H9 (cell line): ENCODE results near the gene THOC2. TPM values are rescaled to one million over a fixed set of nuclear protein-coding genes. Genes with fewer than 3 reads are reported as not detected.

ENCODE experiments used
- DNase-seq: peaks from one replicate; pipeline ENCODE4 v3.0.0-alpha.2; 2017
- H2AFZ ChIP-seq: one replicate; pipeline ENCODE4 v1.6.1; 2013; ENCODE audit warnings: mild to moderate bottlenecking, low read length, control low read depth, moderate library complexity
- H2AK5ac ChIP-seq: 2 replicates; pipeline ENCODE4 v1.6.1; 2013; ENCODE audit warnings: low read length, control low read depth, mixed read lengths; ENCODE audit not compliant: insufficient read length
- H2BK120ac ChIP-seq: one replicate; pipeline ENCODE4 v1.6.1; 2013; ENCODE audit warnings: low read depth, mild to moderate bottlenecking, low read length, control low read depth, inconsistent platforms; ENCODE audit not compliant: poor library complexity, severe bottlenecking
- H2BK12ac ChIP-seq: 2 replicates; pipeline ENCODE4 v1.6.1; 2013; ENCODE audit warnings: low read length, control low read depth, mixed read lengths, low read depth; ENCODE audit not compliant: insufficient read length
- H2BK15ac ChIP-seq: 2 replicates; pipeline ENCODE4 v1.6.1; 2013; ENCODE audit warnings: low read depth, low read length, control low read depth
- H2BK20ac ChIP-seq: one replicate; pipeline ENCODE4 v1.6.1; 2013; ENCODE audit warnings: low read depth, mild to moderate bottlenecking, low read length, control low read depth, inconsistent platforms; ENCODE audit not compliant: poor library complexity, severe bottlenecking
- H2BK5ac ChIP-seq: 2 replicates; pipeline ENCODE4 v1.6.1; 2013; ENCODE audit warnings: low read length, control low read depth, mixed read lengths; ENCODE audit not compliant: insufficient read length
- H3K14ac ChIP-seq: 2 replicates; pipeline ENCODE4 v1.6.1; 2013; ENCODE audit warnings: low read length, control low read depth; ENCODE audit not compliant: insufficient read depth
- H3K18ac ChIP-seq: 2 replicates; pipeline ENCODE4 v1.6.1; 2013; ENCODE audit warnings: low read depth, mild to moderate bottlenecking, mixed read lengths, low read length, control low read depth; ENCODE audit not compliant: insufficient read length
- H3K23ac ChIP-seq: 2 replicates; pipeline ENCODE4 v1.6.1; 2013; ENCODE audit warnings: low read length, control low read depth, mixed read lengths, low read depth; ENCODE audit not compliant: insufficient read length
- H3K23me2 ChIP-seq: 2 replicates; pipeline ENCODE4 v1.6.1; 2013; ENCODE audit warnings: low read depth, mild to moderate bottlenecking, mixed read lengths, low read length, control low read depth; ENCODE audit not compliant: insufficient read length, poor library complexity, severe bottlenecking
- H3K27ac ChIP-seq: 2 replicates; pipeline ENCODE4 v1.5.1; 2013; ENCODE audit warnings: low read length, control low read depth, mixed read lengths, low read depth; ENCODE audit not compliant: insufficient read length
- H3K27me3 ChIP-seq: 2 replicates; pipeline ENCODE4 v1.6.1; 2013; ENCODE audit warnings: low read length, control low read depth, inconsistent platforms; ENCODE audit not compliant: insufficient read depth
- H3K4ac ChIP-seq: 2 replicates; pipeline ENCODE4 v1.6.1; 2013; ENCODE audit warnings: low read depth, mild to moderate bottlenecking, control low read depth, inconsistent platforms, low read length, moderate library complexity
- H3K4me1 ChIP-seq: 2 replicates; pipeline ENCODE4 v1.6.1; 2013; ENCODE audit warnings: low read length, control low read depth, inconsistent platforms; ENCODE audit not compliant: insufficient read depth
- H3K4me2 ChIP-seq: 2 replicates; pipeline ENCODE4 v1.6.1; 2013; ENCODE audit warnings: low read length, control low read depth, mixed read lengths; ENCODE audit not compliant: insufficient read length, insufficient read depth
- H3K56ac ChIP-seq: 2 replicates; pipeline ENCODE4 v1.6.1; 2013; ENCODE audit warnings: low read depth, mild to moderate bottlenecking, mixed read lengths, low read length, control low read depth; ENCODE audit not compliant: insufficient read length
- H3K79me1 ChIP-seq: 2 replicates; pipeline ENCODE4 v1.6.1; 2013; ENCODE audit warnings: low read depth, mild to moderate bottlenecking, moderate library complexity, low read length, control low read depth, inconsistent platforms; ENCODE audit not compliant: insufficient read depth, poor library complexity, severe bottlenecking
- H3K79me2 ChIP-seq: 2 replicates; pipeline ENCODE4 v1.6.1; 2013; ENCODE audit warnings: low read length, control low read depth, inconsistent platforms; ENCODE audit not compliant: insufficient read depth
- H3K9ac ChIP-seq: 2 replicates; pipeline ENCODE4 v1.6.1; 2013; ENCODE audit warnings: low read length, control low read depth, mixed read lengths; ENCODE audit not compliant: insufficient read length; ENCODE audit errors: extremely low read depth
- H3K9me3 ChIP-seq: one replicate; pipeline ENCODE4 v1.6.1; 2013; ENCODE audit warnings: low read depth, low read length, inconsistent platforms; ENCODE audit not compliant: control insufficient read depth
- H3T11ph ChIP-seq: one replicate; pipeline ENCODE4 v1.6.1; 2013; ENCODE audit warnings: mild to moderate bottlenecking, low read length, control low read depth, inconsistent platforms
- H4K20me1 ChIP-seq: one replicate; pipeline ENCODE4 v1.6.1; 2013; ENCODE audit not compliant: control insufficient read depth, insufficient read length, insufficient read depth
- H4K5ac ChIP-seq: 2 replicates; pipeline ENCODE4 v1.6.1; 2013; ENCODE audit warnings: low read depth, mild to moderate bottlenecking, mixed read lengths, low read length, control low read depth; ENCODE audit not compliant: insufficient read length
- H4K8ac ChIP-seq: replicated peaks from 2 replicates; pipeline ENCODE4 v1.6.1; 2013; ENCODE audit warnings: low read length, control low read depth, mixed read lengths, low read depth; ENCODE audit not compliant: insufficient read length
- H4K91ac ChIP-seq: 2 replicates; pipeline ENCODE4 v1.6.1; 2013; ENCODE audit warnings: low read depth, mild to moderate bottlenecking, moderate library complexity, mixed read lengths, low read length, control low read depth; ENCODE audit not compliant: insufficient read length
- H3K27ac Mint-ChIP-seq, 3 experiments: 2 replicates in 2 of 3; 3 replicates in 1 of 3; pipeline ENCODE4 v1.8.0; 2020 to 2021; ENCODE audit warnings: mixed read lengths in 3 of 3, mild to moderate bottlenecking in 1 of 3, moderate library complexity in 1 of 3
- H3K27me3 Mint-ChIP-seq: 2 replicates; pipeline ENCODE4 v1.8.0; 2021; ENCODE audit warnings: low read depth, mild to moderate bottlenecking, moderate library complexity, mixed read lengths
- H3K36me3 Mint-ChIP-seq, 3 experiments: 2 replicates in 2 of 3; 3 replicates in 1 of 3; pipeline ENCODE4 v1.8.0; 2020 to 2021; ENCODE audit warnings: low read depth in 3 of 3, mixed read lengths in 3 of 3; ENCODE audit not compliant: insufficient read depth in 1 of 3
- H3K4me1 Mint-ChIP-seq, 2 experiments: 2 replicates each; pipeline ENCODE4 v1.8.0; 2020; ENCODE audit warnings: mixed read lengths in 2 of 2
- H3K4me3 Mint-ChIP-seq, 2 experiments: 2 replicates in 1 of 2; 3 replicates in 1 of 2; pipeline ENCODE4 v1.8.0; 2020 to 2021; ENCODE audit warnings: mild to moderate bottlenecking in 2 of 2, mixed read lengths in 2 of 2, moderate library complexity in 1 of 2
- H3K9me3 Mint-ChIP-seq, 2 experiments: 2 replicates in 1 of 2; 3 replicates in 1 of 2; pipeline ENCODE4 v1.8.0; 2020; ENCODE audit warnings: mild to moderate bottlenecking in 2 of 2, mixed read lengths in 2 of 2, moderate library complexity in 1 of 2
- CTCF ChIP-seq: fragments of 200-600 bp; sonication (generic); conservative IDR thresholded peaks from 3 replicates; pipeline ENCODE4 v1.8.0; 2021; ENCODE audit warnings: antibody characterized with exemption, mild to moderate bottlenecking
- WGBS: extraction: QIAGEN DNeasy Blood & Tissue Kit; methylation state at CpG from one replicate; pipeline ENCODE4 v1.1.7; 2013; ENCODE audit warnings: missing lambda C conversion rate, low lambda C conversion rate, mixed read lengths; ENCODE audit not compliant: insufficient read length; ENCODE audit errors: extremely low coverage; 5-methylcytosine and 5-hydroxymethylcytosine counted together
- total RNA-seq: library from RNA; stranded (reverse); gene quantifications from 2 replicates; pipeline ENCODE4 v1.2.1, GENCODE V29; 2021

Gene THOC2
- total RNA-seq, 1 experiment from 2014 or later, result 72.1 TPM

- Histone ChIP-seq H3K9me3 (peaks cover 16% of the 10 kb centered on the region), H3K18ac (no peak overlapping the region), H3K27me3 (no peaks in the 10 kb centered on the region), H2BK5ac (no peak overlapping the region), H2BK12ac (no peak overlapping the region), H3K4me2 (no peak overlapping the region), H4K8ac (no peak overlapping the region), H4K91ac (no peak overlapping the region), H3K79me1 (no peaks in the 10 kb centered on the region), H3K27ac (no peak overlapping the region), H3K79me2 (no peaks in the 10 kb centered on the region), H3K23ac (no peak overlapping the region), H2BK15ac (no peak overlapping the region), H4K5ac (no peak overlapping the region), H3K56ac (no peak overlapping the region), H3K23me2 (no peaks in the 10 kb centered on the region), H2AK5ac (no peak overlapping the region), H4K20me1 (no peaks in the 10 kb centered on the region), H3T11ph (no peak overlapping the region), H2BK120ac (no peak overlapping the region), H3K9ac (no peak overlapping the region), H3K14ac (no peak overlapping the region), H2BK20ac (no peak overlapping the region), H3K4ac (no peak overlapping the region), H2AFZ (no peak overlapping the region), H3K4me1 (no peaks in the 10 kb centered on the region)
- Mint-ChIP-seq H3K4me1 (no peaks in the 10 kb centered on the region), H3K36me3 (peaks cover 6 to 38% (median 20%) of the 10 kb centered on the region in 3 experiments), H3K27ac (no peak overlapping the region), H3K27me3 (no peaks in the 10 kb centered on the region), H3K9me3 (peaks cover 3 to 51% of the 10 kb centered on the region in 2 experiments), H3K4me3 (no peak overlapping the region)
- no peak for DNase-seq
- TF ChIP-seq CTCF, result no peak
- WGBS, result no CpG with 5 or more reads among the region's 1 CpG
Measured at GRCh38 chrX:123673813-123674212, 59.0 kb downstream of the THOC2 start.
